Peyer's patch (tissue), 4 donors: ENCODE measurements around the gene DVL2. TPM values are rescaled to one million over a fixed set of nuclear protein-coding genes. Genes with fewer than 3 reads are reported as not detected.

Experiments
- DNase-seq, 3 donors: peaks; one replicate each; pipeline ENCODE4 v3.0.0-alpha.2; 2017 to 2019
- H3K27ac ChIP-seq, 4 donors: fragments of 200-600 bp; sonication (generic); one replicate each; pipeline ENCODE4 v1.5.1; 2016 to 2019
- H3K27me3 ChIP-seq, 2 donors: fragments of 200-600 bp; sonication (generic); one replicate each; pipeline ENCODE4 v1.5.1; 2019
- H3K36me3 ChIP-seq, 3 donors: fragments of 200-600 bp; sonication (generic); one replicate each; pipeline ENCODE4 v1.5.1; 2016 to 2019
- H3K4me1 ChIP-seq, 4 donors: fragments of 200-600 bp; sonication (generic); one replicate each; pipeline ENCODE4 v1.5.1; 2016 to 2019
- H3K4me3 ChIP-seq, 4 donors: fragments of 200-600 bp; sonication (generic); 1 replicate in 3 of 4; 2 replicates in 1 of 4; pipeline ENCODE4 v1.5.1; 2016 to 2019; ENCODE audit warnings: mild to moderate bottlenecking in 1 of 4
- H3K9me3 ChIP-seq, 4 donors: fragments of 200-600 bp; sonication (generic); one replicate each; pipeline ENCODE4 v1.5.1; 2016 to 2019; ENCODE audit warnings: mild to moderate bottlenecking in 1 of 4
- CTCF ChIP-seq, 6 experiments: fragments of 450-650 bp in 4 of 6; fragments of 200-600 bp in 2 of 6; sonication (generic) in 1 of 6; IDR thresholded peaks; one replicate each; pipeline ENCODE4 v1.5.1; 2017 to 2019; ENCODE audit warnings: antibody characterized with exemption in 6 of 6, mild to moderate bottlenecking in 3 of 6, moderate library complexity in 1 of 6
- POLR2A ChIP-seq, 2 donors: fragments of 450-650 bp; IDR thresholded peaks; one replicate each; pipeline ENCODE4 v1.5.1; 2017; ENCODE audit warnings: antibody characterized with exemption in 2 of 2, mild to moderate bottlenecking in 2 of 2, moderate library complexity in 2 of 2
- total RNA-seq, 4 donors: library from RNA; depleted of rRNA; stranded (reverse); fragments of >200 nt; gene quantifications; one replicate each; pipeline ENCODE4 v1.1.0, GENCODE V29; 2016

Gene DVL2
- total RNA-seq, 4 donors from 2014 or later: 42.1 to 61.9 (median 50.1) TPM

GRCh38 chr17:7260151-7260550, 25.8 kb upstream of the DVL2 start:
- Histone ChIP-seq H3K27ac (peak overlapping the region in 3 of 4 donors; percentile 82 to 99 (median 99)), H3K27me3 (peaks cover 0 to 10% of the 10 kb centered on the region in 2 donors), H3K4me1 (peaks cover 0 to 31% (median 14%) of the 10 kb centered on the region in 4 donors)

DNA sequence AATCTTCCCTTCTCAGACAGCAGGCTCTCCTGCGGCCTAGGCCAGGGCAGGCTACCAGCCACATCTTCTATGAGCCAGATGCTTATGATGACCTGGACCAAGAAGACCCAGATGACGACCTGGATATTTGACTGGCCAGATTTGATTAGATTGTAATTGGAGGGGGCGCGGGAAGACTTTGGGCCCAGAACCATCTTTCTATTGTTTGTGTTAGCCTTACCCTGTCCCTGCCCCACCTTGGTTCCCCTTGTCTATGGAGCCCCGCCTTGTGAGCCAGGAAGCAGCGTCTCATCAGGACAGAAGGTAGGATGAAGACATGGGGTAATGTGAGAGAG, 25.2 kb upstream of the DVL2 start:
- H3K4me1 ChIP-seq: peaks cover 0 to 31% (median 14%) of the 10 kb centered on the region in 4 donors
- H3K27ac ChIP-seq: peak overlapping the region in 3 of 4 donors; percentile 82 to 99 (median 99)
- H3K4me3 ChIP-seq: peak overlapping the region in 2 of 4 donors; percentile 79 to 93
- DNase-seq: peak in 1 of 3 donors; percentile 55
- peaks cover 0 to 10% of the 10 kb centered on the region in 2 donors for H3K27me3 ChIP-seq
- TF ChIP-seq POLR2A (IDR thresholded peaks at IDR 0.05) (no peak), CTCF (IDR thresholded peaks at IDR 0.05) (no peak)
- no peaks in the 10 kb centered on the region for H3K9me3 ChIP-seq
- peaks cover 0 to 44% (median 0%) of the 10 kb centered on the region in 3 donors for H3K36me3 ChIP-seq

More at GRCh38 chr17:7260151-7260550, 25.8 kb upstream of the DVL2 start:
- Histone ChIP-seq H3K9me3 (no peaks in the 10 kb centered on the region), H3K4me3 (peak overlapping the region in 3 of 4 donors; percentile 48 to 93 (median 79)), H3K36me3 (peaks cover 0 to 37% (median 0%) of the 10 kb centered on the region in 3 donors)
- no peak for DNase-seq
- no peak for TF ChIP-seq POLR2A (IDR thresholded peaks at IDR 0.05)
- no peak for TF ChIP-seq CTCF (IDR thresholded peaks at IDR 0.05)

- DNase-seq: peak in 2 of 3 donors; percentile 89 to 90
- H3K36me3 ChIP-seq: peaks cover 0 to 47% (median 0%) of the 10 kb centered on the region in 3 donors
- H3K9me3 ChIP-seq: no peaks in the 10 kb centered on the region
- peaks cover 0 to 28% (median 14%) of the 10 kb centered on the region in 4 donors for H3K4me1 ChIP-seq
- peak overlapping the region in 3 of 4 donors; percentile 82 to 99 (median 99) for H3K27ac ChIP-seq
- no peak for TF ChIP-seq CTCF (IDR thresholded peaks at IDR 0.05)
- peak; percentile 81 to 91 for TF ChIP-seq POLR2A (IDR thresholded peaks at IDR 0.05)
- peaks cover 0 to 10% of the 10 kb centered on the region in 2 donors for H3K27me3 ChIP-seq
- H3K4me3 ChIP-seq: peak overlapping the region in 2 of 4 donors; percentile 79 to 93
These were observed 24.6 kb upstream of the DVL2 start for GRCh38 chr17:7258731-7259554.

DNA sequence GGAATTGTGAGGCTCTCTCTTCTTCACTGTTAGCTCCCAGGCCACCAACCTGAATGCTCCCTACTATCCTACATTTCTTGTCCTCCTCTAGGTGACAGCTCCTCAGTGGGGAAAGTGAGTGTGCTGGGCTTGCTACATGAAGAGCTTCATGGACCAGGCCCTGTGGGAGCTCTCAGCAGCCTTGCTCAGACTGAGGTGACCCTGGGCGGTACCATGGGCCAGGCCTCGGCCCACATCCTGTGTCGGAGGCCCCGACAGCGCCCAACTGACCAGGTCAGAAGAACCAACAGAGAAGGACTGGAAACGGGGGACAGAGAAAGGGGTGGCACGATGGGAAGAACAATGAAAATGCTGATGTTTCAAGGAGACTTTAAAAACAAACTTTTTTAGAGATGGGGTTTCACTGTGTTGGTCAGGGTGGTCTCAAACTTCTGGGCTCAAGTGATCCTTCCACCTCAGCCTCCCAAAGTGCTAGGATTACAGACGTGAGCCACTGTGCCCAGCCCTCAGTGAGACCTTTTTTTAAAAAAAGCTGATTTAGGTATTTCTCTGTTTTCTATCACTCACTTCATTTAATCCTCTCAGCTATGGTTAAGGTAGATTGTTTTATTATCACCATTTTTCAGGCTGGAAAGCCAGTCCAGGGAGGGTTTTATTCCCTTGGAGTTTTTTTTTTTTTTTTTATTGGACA, 22.6 kb upstream of the DVL2 start:
- no peak overlapping the region for H3K4me3 ChIP-seq
- H3K4me1 ChIP-seq: peaks cover 0 to 27% (median 7%) of the 10 kb centered on the region in 4 donors
- peaks cover 0 to 3% of the 10 kb centered on the region in 2 donors for H3K27me3 ChIP-seq
- no peak for TF ChIP-seq CTCF (IDR thresholded peaks at IDR 0.05)
- TF ChIP-seq POLR2A (IDR thresholded peaks at IDR 0.05): no peak
- peak overlapping the region in 3 of 4 donors; percentile 53 to 99 (median 82) for H3K27ac ChIP-seq
- no peaks in the 10 kb centered on the region for H3K9me3 ChIP-seq
- no peak for DNase-seq
- peaks cover 0 to 47% (median 0%) of the 10 kb centered on the region in 3 donors for H3K36me3 ChIP-seq

DNA sequence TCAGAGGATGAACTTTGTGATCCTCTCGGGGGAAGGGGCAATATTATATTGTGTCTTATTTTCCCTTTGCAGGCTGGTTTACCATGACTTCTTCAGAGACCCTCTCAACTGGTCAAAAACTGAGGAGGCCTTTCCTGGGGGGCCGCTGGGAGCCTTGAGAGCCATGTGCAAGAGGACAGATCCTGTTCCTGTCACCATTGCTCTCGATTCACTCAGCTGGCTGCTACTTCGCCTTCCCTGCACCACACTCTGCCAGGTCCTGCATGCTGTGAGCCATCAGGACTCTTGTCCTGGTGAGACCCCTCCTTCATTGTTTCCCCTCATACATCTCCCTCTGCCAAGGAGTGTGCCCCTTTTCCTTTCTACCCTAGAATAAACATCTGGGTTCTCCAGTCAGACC, 20.2 kb upstream of the DVL2 start:
- no peak for DNase-seq
- Histone ChIP-seq H3K27me3 (no peaks in the 10 kb centered on the region), H3K4me1 (peaks cover 0 to 26% (median 11%) of the 10 kb centered on the region in 4 donors), H3K4me3 (no peak overlapping the region), H3K9me3 (no peaks in the 10 kb centered on the region), H3K36me3 (peaks cover 0 to 34% (median 0%) of the 10 kb centered on the region in 3 donors), H3K27ac (no peak overlapping the region)
- TF ChIP-seq POLR2A (IDR thresholded peaks at IDR 0.05): no peak
- no peak for TF ChIP-seq CTCF (IDR thresholded peaks at IDR 0.05)
